ENCODE data around the gene TAC3.
A peak's percentile ranks its signal among the peaks of the same experiment; 100 is the strongest.
"Not testable (repeated sequence)": the region's sequence is repeated elsewhere in the genome, so short reads cannot be mapped to it uniquely, and the experiment has no call there.

The TAC3 gene

GRCh38 chr12:57016348-57016747 lies at the start of gene TAC3:
Gene TAC3 (minus strand): TSS chr12:57016529. CDS start chr12:57015797, 732 bp downstream.
- no peak for DNase-seq

DNA sequence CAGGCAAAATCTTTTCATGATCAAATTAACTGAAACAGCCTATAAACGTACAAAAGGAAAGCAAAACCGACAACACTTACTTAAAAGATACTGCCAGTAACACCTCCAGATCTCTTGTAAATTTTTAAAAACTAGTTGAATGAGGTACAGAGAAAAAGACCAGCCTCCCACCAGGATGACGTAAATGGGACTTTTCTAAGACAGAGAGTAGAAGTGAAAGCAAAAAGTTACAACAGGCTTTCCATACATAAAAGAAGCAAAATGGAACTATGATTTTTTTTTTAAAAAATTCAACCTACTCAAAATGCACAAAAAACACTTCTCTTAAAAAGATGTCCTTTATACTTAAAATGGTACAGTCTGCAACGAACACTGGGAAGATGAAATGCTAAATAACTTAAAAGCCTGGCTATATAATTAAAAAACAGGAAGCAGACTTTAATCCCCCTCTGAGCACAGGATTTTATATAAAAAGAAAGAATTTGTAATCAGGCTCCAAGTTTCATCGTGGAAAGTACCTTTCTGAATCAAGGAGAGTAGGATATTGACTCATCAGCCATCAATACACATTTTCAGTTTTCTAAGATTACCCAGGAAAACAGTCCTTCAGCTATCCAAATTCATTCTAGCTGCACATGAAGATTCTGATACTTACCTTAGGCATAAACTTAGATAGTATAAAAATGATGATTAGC lies 47.8 kb upstream of the TAC3 start:
- no peak for DNase-seq

DNA sequence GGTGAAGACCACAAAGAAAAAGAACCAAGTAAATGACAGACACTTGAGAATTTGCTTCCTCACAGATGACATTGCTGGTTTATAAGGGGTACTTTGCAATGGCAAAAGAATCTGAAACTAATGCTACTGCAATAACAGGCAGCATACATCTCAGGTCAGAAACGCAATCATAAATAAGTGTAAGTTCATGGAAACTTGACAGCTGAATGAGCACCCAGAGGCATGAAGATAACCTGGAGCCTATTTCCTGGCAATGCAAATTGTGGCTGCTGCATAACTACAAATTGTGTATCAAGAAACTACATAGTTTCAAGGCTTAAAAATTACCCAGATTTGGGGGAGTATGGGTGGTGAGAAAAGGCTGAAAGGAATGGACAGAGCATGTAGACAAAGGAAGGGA lies 42.1 kb upstream of the TAC3 start:
- DNase-seq = no peak

- no peak for DNase-seq
These were observed 40.9 kb upstream of the TAC3 start for GRCh38 chr12:57057067-57057751.

GRCh38 chr12:57055824-57056223 lies 39.5 kb upstream of the TAC3 start:
- no peak for DNase-seq

GRCh38 chr12:57053901-57054300 lies 37.6 kb upstream of the TAC3 start:
- DNase-seq = not testable (repeated sequence)

- not testable (repeated sequence) for DNase-seq
These were observed 36.8 kb upstream of the TAC3 start for GRCh38 chr12:57053146-57053545.

DNA sequence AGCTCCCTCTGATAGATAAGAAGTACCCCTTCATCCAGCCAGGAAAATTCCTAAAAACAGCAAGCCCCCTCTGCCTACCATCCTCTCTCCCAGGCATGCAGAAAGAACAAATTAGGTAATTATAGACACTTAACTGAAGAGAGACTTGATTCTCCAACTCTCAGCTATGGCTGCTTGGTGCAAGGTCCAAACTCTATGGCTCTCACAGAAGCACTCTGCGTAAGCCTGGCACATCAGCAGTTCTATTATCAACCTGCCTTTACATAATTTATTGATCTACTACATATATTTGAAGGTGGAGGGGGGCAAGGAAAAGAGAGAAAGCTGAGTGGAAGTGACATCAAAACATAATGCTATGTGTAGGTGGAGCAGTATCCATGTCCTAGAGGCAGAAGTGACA lies 34.7 kb upstream of the TAC3 start:
- no peak for DNase-seq

- no peak for DNase-seq
These were observed 33.6 kb upstream of the TAC3 start, which contains the start of gene MYO1A for GRCh38 chr12:57049890-57050289. Gene MYO1A (minus strand): TSS chr12:57050129. CDS start chr12:57048323, 1,806 bp downstream.

- DNase-seq = no peak
These were observed 32.8 kb upstream of the TAC3 start for GRCh38 chr12:57049119-57049446.

DNA sequence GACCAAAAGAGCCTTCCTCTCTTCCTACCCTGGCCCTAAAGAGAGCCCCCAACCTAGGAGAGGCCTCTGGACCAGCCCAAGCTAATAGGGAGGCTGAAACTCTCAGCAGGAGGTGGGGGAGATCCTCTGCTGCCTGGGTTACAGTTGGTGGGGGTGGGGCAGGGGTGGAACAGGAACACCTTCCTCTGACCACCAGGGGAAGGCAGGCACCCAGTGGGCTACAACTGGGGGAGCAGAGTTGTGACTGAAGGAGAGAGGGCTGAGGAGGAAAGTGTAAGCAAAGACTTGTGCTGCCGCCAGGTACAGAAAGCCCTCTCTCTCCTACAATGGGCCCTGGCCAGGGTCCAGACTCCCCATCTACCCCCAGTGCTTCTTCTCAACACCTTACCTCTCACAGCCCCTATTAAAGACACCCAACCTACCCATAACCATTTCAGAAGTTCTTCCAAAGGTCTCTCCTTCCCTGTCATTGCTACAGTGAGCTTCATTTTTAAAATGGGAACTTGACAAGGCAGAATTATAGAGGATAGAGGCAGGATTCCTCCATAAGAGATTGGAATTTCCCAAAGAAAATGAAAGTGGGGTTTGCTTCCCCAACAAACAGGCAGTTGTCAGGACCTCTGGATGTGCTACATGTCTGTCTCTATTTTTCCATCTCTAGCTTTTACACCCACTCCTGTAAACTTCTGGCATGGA lies 32.2 kb upstream of the TAC3 start:
- no peak for DNase-seq

DNA sequence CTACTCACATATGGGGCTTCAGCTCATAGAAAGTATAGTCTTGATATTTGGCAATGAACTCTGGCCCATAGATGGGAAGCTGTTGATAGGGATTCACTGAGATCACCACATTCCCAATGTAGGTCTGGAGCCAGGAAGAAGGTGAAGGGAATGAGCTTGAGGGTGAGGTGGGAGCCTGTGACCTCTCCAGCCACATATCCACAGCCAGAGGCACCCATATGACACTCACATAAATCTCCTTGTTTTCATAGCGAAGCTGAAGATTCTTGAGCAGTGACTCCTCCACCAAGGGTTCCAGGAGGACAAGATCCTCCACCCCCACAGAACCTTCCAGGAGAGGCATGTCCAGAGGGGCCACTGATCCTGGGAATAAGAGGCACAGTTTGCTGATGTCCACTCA lies 31.7 kb upstream of the TAC3 start:
- no peak for DNase-seq

DNA sequence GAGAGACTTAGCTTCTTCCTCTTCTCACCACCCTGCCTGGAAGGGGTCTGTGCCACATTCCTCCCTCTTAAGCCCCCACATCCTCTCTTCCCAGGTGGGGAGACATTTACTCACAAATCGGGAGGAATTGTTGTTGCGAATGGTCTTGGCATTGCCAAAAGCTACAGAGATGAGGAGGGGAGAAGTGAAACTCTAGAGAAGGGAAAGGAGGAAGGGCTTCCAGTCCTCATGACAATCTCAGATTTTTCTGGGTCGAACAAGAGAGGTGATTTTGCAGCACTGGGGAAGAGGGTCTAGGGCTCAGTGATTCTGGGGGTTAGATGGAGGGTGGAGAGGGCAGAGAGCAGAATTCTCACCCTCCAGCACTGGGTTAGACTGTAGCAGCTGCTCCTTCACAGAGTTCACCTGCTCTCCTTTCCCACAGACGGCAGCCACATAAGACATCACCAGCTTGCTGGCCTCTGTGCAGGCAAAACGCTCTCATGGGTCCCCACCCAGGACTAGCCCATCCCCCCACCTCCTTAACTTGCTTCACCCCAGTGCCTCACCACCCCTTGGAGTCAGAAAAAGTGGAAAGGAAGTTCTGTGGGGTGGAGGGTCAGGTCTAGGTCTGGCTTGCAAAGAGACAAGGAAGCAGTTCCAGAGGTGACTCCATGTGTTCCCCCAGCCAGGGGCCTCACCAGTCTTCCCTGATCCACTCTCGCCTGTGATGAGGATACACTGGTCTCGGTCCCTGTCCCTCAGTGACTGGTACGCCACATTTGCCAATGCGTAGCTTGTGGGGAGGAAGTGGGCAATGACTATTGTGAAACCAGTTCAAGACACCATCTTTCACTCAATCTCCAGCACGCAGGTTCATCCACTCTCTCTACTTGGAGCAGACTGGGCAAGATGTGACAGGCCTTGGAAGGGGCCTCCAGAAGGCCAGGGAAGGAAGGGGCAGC lies 30.9 kb upstream of the TAC3 start:
- peak; percentile 44 for DNase-seq

DNA sequence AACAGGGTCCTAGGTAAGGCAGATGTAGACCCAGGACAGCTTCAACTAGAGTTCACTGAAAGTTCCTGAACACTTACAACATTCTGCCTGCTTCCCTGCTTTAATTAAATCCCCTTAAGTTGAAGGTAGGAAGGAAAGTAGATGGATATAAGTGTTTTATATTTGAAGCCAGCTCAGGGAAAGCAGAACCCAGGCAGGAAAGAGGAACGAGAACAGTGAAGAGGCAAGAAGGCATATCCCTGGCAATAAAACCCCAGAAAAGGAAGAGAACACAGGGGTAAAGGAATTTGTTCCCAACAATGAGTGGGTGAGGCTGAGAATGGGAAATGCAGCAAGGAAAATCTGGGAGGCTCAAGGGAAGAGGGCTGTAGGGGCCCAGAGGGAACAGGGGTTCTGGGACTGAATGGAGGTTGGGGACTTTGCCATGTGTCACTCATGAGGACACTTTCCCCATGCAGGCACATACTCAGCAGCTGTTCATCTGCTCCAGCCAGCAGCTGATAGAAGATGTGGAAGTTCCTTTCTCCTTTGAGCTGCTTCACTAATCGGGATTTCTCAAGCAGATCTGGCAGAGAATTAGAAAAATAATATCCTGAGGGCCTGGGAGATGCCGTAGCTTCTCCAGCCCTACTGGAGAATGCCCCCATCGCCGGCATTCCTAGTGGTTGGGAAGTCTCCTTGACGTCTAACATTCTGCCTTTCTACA lies 29.9 kb upstream of the TAC3 start:
- DNase-seq = no peak

DNA sequence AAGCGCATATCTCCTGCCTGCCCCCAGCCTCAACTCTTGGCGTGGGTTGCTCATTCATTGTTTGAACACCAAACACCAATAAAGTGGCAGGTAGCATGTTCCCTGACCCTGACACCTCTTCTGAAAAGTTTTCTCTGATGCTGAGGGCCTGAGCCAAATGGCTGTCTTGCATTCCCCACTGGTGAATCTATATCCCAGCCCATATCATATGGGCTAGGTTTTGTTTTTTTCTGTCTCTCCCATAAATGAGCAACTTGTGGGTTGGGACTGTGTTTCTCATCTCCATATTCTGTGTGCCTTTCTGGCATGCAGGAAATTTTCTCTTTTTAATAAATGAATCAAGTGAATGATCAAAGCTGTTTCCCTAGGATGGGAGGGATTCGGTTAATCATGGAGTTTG lies 28.6 kb upstream of the TAC3 start:
- no peak for DNase-seq

DNA sequence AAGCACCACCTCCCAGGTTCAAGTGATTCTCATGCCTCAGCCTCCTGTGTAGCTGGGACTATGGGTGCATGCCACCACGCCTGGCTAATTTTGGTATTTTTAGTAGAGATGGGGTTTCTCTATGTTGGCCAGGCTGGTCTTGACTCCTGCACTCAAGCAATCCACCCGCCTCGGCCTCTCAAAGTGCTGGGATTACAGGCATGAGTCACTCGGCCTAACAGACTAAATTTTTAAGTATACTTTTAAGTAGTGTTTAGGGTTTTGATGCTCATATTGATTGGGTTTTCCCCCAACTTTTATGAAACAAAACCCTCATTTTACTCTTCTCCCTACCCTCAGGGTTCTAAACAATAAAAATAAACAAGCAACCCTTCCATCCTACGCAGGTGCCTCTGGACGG lies 28.1 kb upstream of the TAC3 start:
- no peak for DNase-seq

DNA sequence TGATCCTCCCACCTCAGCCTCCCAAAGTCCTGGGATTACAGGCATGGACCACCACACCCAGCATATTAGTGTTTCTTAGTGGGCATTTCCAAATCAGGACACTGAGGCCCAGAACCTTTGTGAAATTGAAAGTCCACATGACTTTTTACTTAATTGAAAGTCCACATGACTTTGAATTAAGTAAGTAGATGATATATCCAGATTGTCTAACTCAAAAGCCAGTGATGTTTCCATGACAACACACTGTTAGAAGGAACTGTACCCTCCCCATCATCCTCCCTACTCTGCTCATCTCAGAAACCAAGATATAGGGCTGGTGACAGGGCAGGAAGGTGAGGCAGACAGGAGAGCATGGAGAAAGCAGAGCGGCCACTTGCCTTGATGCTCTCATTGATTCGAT lies 26.4 kb upstream of the TAC3 start:
- DNase-seq = no peak

DNA sequence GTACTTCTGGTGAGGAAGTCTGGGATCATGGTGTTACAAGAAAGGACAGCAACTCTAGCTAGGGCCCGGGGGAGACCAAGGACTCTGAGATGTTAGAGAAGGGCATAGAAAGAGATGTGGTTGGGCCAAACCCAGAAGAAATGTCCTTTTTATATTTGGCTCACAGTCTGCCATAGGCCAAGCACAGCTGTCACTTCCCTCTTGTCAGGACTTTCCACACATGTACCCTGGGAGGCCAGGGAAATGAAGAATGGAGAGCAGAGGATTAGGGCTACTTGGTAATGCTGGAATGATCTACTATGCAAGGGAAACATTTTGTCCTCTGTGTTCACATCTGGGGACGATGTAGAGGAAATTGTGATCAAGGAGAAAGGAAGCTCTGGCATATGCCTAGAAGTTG lies 24.4 kb upstream of the TAC3 start:
- DNase-seq = no peak

- DNase-seq = no peak
These were observed 23.9 kb upstream of the TAC3 start for GRCh38 chr12:57040211-57040610.

DNA sequence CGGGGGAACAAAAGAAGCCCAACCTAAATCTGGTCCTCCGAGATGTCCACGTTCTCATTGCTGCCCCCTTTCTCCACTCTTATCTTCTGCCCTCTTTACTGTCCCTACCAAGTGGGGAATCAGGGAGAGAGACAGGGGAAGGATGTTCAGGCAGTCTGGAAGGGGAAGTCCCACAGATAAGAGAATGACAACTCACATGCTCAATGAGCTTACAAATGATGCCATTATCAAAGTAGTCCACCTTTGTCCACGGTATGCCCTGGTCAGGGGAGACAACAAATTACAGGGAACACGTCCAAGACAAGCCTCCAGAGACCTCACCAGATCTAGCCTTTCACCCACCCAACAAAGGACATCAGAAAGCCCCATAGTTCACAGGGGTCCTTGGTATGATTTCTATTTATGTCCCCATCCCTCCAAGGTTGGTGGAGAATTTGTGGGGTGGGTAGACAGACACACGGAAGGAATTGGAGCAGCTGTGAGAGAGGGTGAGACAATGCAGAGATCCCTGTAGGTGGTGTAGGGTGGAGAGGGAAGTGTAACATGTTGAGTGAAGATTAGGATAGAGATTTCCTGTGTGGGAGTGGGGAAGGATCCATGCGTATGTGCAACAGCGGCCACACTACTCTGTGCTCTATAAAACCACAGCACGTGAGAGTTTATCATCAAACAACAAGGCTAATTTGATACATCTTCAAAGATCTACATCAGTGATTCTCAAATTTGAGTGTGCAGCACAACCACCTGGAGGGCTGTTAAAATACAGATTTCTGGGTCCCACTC lies 22.9 kb upstream of the TAC3 start:
- no peak for DNase-seq

GRCh38 chr12:57037264-57037663 lies 20.9 kb upstream of the TAC3 start:
- DNase-seq = no peak

DNA sequence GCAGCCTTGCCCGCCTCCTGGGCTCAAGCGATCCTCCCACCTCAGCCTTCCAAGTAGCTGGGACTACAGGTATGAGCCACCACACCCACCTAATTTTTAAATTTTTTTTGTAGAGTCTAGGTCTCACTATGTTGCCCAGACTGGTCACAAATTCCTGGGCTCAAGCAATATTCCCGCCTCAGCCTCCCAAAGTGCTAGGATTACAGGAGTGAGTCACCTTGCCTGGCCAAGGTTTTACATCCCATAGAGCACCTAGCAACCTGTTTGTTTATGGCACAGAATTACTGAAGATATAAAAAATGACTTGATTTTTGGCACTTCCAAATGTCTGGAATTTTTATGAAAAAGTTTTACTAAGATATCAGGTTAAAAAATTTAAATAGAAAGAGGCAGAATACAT lies 17.1 kb upstream of the TAC3 start:
- no peak for DNase-seq
